Heart left ventricle (tissue), 16 donors: ENCODE results near the gene DPYSL3. TPM values are rescaled to one million over a fixed set of nuclear protein-coding genes. Genes with fewer than 3 reads are reported as not detected.
A peak's percentile ranks its signal among the peaks of the same experiment; 100 is the strongest.

Experiments
- ATAC-seq, 4 donors: fragments of 200-7000 bp; cut with Tn5 transposase; one replicate each; pipeline ENCODE4 v1.9.1; 2020 to 2022; ENCODE audit warnings: moderate library complexity in 4 of 4, mild to moderate bottlenecking in 3 of 4, moderate number of reproducible peaks in 1 of 4
- DNase-seq, 5 donors: peaks; one replicate each; pipeline ENCODE4 v3.0.0-alpha.2; 2020
- H3K27ac ChIP-seq, 12 donors: fragments of 200-600 bp; sonication (generic) in 4 of 12; one replicate each; pipeline versions ENCODE4 v1.5.0 to v1.8.0; 2016 to 2022; ENCODE audit warnings: mild to moderate bottlenecking in 2 of 12
- H3K27me3 ChIP-seq, 9 donors: fragments of 200-600 bp; sonication (generic) in 2 of 9; one replicate each; pipeline versions ENCODE4 v1.5.1 to v1.8.0; 2016 to 2022; ENCODE audit warnings: mild to moderate bottlenecking in 3 of 9
- H3K36me3 ChIP-seq, 9 donors: fragments of 200-600 bp; sonication (generic) in 2 of 9; one replicate each; pipeline versions ENCODE4 v1.5.0 to v1.8.0; 2018 to 2022; ENCODE audit warnings: mild to moderate bottlenecking in 2 of 9
- H3K4me1 ChIP-seq, 12 donors: fragments of 200-600 bp; sonication (generic) in 4 of 12; one replicate each; pipeline versions ENCODE4 v1.5.0 to v1.8.0; 2016 to 2022; ENCODE audit warnings: mild to moderate bottlenecking in 3 of 12
- H3K4me3 ChIP-seq, 12 donors: fragments of 200-600 bp; sonication (generic) in 4 of 12; one replicate each; pipeline versions ENCODE4 v1.5.0 to v1.8.0; 2017 to 2022; ENCODE audit warnings: mild to moderate bottlenecking in 9 of 12, moderate library complexity in 4 of 12
- H3K9me3 ChIP-seq, 12 donors: fragments of 200-600 bp; sonication (generic) in 4 of 12; one replicate each; pipeline versions ENCODE4 v1.5.0 to v1.8.0; 2016 to 2022; ENCODE audit warnings: mild to moderate bottlenecking in 1 of 12
- CTCF ChIP-seq, 12 donors: fragments of 200-600 bp; sonication (generic) in 4 of 12; IDR thresholded peaks; one replicate each; pipeline versions ENCODE4 v1.5.0 to v1.8.0; 2018 to 2022; ENCODE audit warnings: antibody characterized with exemption in 12 of 12, mild to moderate bottlenecking in 5 of 12
- POLR2A ChIP-seq, 2 donors: fragments of 450-650 bp; IDR thresholded peaks; one replicate each; pipeline ENCODE4 v1.6.1; 2017; ENCODE audit warnings: antibody characterized with exemption in 2 of 2, mild to moderate bottlenecking in 2 of 2, moderate library complexity in 2 of 2
- WGBS, 4 donors: extraction: QIAGEN DNeasy Blood & Tissue Kit in 2 of 4; methylation state at CpG; one replicate each; pipeline versions ENCODE4 v1.1.5 to v1.1.7; 2013 to 2018; 5-methylcytosine and 5-hydroxymethylcytosine counted together
- intact Hi-C, 10 donors: fragments of 100-400 bp; cut with DNase I; formaldehyde crosslinking; loops; one replicate each; pipeline versions ENCODE4 v1.11.1 to v1.14.2; 2022
- polyA plus RNA-seq, 2 donors: library from polyadenylated mRNA; stranded (reverse); fragments of 200-250 nt; gene quantifications; one replicate each; pipeline ENCODE4 v1.2.3, GENCODE V29; 2013
- total RNA-seq, 9 donors: library from RNA; depleted of rRNA in 2 of 9; stranded (reverse); fragments of >200 nt in 2 of 9; fragmentation: NEBNext Ultra II Directional in 3 of 9; extraction: Animal tissue kit (Norgen Biotek cat#: 25700) in 3 of 9; gene quantifications; one replicate each; pipeline versions ENCODE4 v1.1.0 to v1.2.4, GENCODE V29; 2016 to 2023
- donor health status: ischemic (EF 13 %, LVEDD 7.1; RV severe dilation, severe dysfunction).
- donor health status: healthy with polysubstance abuse.
- donor health status: DM: no; HTN: yes; CAD: no.
- donor health status: DM: no; HTN: no; CAD: no.
- donor health status: ischemic (EF 25% LVEDD 6.9; RV normal size, moderate dysfunction).
- donor health status: ischemic (EF 25% LVEDD 5.7; RV mildly dilated, moderate dysfunction).
- donor health status: healthy.
- donor health status: DM: yes; HTN: yes; CAD: no.
- donor health status: ischemic (EF 35%, LVEDD 5.7; RV mildly dilated, moderate dysfunction).
- donor health status: nonischemic (EF 11% LVEDD 7.7; RV severe dilation, severe dysfunction).
- donor health status: DM: yes; HTN: yes; CAD: no.
- donor health status: PGD.
- donor health status: ischemic (EF 29% LVEDD 5.4; RV normal size, mild dysfunction).
- donor health status: nonischemic (EF 23%, LVEDD 6.1; RV moderate dilation, normal function).

The DPYSL3 gene
- total and polyA plus RNA-seq, 11 donors, result 7.9 to 54.7 (median 20.6) TPM

- DNase-seq (no peak), ATAC-seq (peak in 2 of 4 donors; percentile 34 to 79)
- Histone ChIP-seq H3K4me3 (no peak overlapping the region), H3K36me3 (no peaks in the 10 kb centered on the region), H3K27me3 (no peaks in the 10 kb centered on the region), H3K27ac (no peak overlapping the region), H3K9me3 (no peaks in the 10 kb centered on the region), H3K4me1 (peaks cover 0 to 51% (median 7%) of the 10 kb centered on the region in 12 donors)
- TF ChIP-seq CTCF (IDR thresholded peaks at IDR 0.05) (no peak), POLR2A (IDR thresholded peaks at IDR 0.05) (no peak)
- 84 to 90% (median 87%) methylated on average over 2 of the region's 2 CpGs for WGBS, 4 donors
- intact Hi-C loops, result no loop called here
Measured at GRCh38 chr5:147439254-147439653, 70.6 kb downstream of the DPYSL3 start.

DNA sequence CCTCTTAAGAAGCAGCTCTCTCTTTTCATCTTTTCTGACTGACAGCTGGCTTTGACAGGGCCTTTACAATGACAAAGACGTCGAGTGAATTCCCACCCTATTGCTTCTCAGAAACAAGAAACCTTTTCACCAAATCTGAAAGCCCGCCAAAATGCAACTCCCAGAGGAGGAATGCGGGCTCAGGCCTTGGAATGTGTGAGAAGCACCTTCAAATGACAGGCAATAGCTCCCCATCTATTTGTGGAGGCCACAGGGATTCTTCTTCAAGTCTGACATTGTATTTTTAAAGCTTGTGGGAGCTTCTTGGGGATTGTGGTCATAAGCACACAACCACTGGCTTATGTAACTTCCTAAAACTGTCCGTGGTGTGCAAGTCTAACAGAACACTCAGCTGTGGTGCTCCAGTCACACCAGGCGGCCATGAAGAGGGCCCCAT is 72.7 kb downstream of the DPYSL3 start:
- peaks cover 0 to 55% (median 9%) of the 10 kb centered on the region in 12 donors for H3K4me1 ChIP-seq
- ATAC-seq, result peak in 3 of 4 donors; percentile 29 to 51 (median 34)

GRCh38 chr5:147436596-147436995 is 73.3 kb downstream of the DPYSL3 start:
- intact Hi-C loops, result no loop called here
- ATAC-seq, result no peak
- H3K4me3 ChIP-seq, result no peak overlapping the region
- peaks cover 0 to 59% (median 12%) of the 10 kb centered on the region in 12 donors for H3K4me1 ChIP-seq
- WGBS, 4 donors, result 71 to 82% (median 77%) methylated on average over 3 of the region's 3 CpGs
- H3K27ac ChIP-seq, result no peak overlapping the region
- no peaks in the 10 kb centered on the region for H3K9me3 ChIP-seq
- TF ChIP-seq POLR2A (IDR thresholded peaks at IDR 0.05) (no peak), CTCF (IDR thresholded peaks at IDR 0.05) (no peak)
- H3K36me3 ChIP-seq, result no peaks in the 10 kb centered on the region
- DNase-seq, result no peak
- no peaks in the 10 kb centered on the region for H3K27me3 ChIP-seq

More for the DNA sequence above, 72.7 kb downstream of the DPYSL3 start:
- Histone ChIP-seq H3K4me3 (no peak overlapping the region), H3K36me3 (no peaks in the 10 kb centered on the region), H3K27ac (peak overlapping the region in 1 of 12 donors; percentile 12), H3K9me3 (no peaks in the 10 kb centered on the region), H3K27me3 (no peaks in the 10 kb centered on the region)
- no peak for TF ChIP-seq CTCF (IDR thresholded peaks at IDR 0.05)
- TF ChIP-seq POLR2A (IDR thresholded peaks at IDR 0.05), result no peak
- 56 to 66% (median 62%) methylated on average over 6 of the region's 6 CpGs for WGBS, 4 donors
- DNase-seq, result no peak
- intact Hi-C loops, result no loop called here

DNA sequence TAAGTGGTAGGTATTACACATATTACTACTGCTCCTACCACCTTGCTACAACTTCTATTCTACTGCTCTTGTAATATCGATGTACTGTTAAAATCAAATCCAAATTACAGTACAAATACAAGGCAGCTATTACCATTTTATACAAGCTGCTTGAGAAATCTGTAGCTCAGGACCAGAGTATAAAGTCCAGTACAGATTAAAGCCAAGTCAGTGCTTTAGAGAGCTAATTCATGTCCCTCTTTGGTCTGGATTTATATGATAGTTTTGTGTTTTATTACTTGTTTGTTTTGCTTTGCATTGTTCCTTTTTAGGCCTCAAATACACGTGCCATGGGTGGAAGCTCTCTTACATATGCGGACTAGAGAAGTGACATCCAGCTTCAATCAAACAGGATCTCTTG is 75.8 kb downstream of the DPYSL3 start:
- TF ChIP-seq POLR2A (IDR thresholded peaks at IDR 0.05), result no peak
- no peak for TF ChIP-seq CTCF (IDR thresholded peaks at IDR 0.05)
- Histone ChIP-seq H3K4me3 (no peak overlapping the region), H3K27ac (peak overlapping the region in 1 of 12 donors; percentile 80), H3K27me3 (no peaks in the 10 kb centered on the region), H3K36me3 (no peaks in the 10 kb centered on the region), H3K9me3 (no peaks in the 10 kb centered on the region), H3K4me1 (peaks cover 0 to 57% (median 12%) of the 10 kb centered on the region in 12 donors)
- WGBS, 4 donors, result 70 to 83% (median 77%) methylated on average over 3 of the region's 3 CpGs
- intact Hi-C loops, result no loop called here
- ATAC-seq (no peak), DNase-seq (no peak)
